ENCODE data around the gene CARMIL1.

- TF ChIP-seq CTCF (IDR thresholded peaks at IDR 0.05) (no peak), POLR2A (IDR thresholded peaks at IDR 0.05) (no peak)
Measured at GRCh38 chr6:25297039-25297441, 17.9 kb downstream of the CARMIL1 start.

Data from heart left ventricle (tissue), 13 donors.